Activated T-helper 2 cell treated with anti-CD3 and anti-CD28 coated beads, Interferon-gamma antibody, Interleukin-2, Interleukin-4, amounts not matched to agents 10 μg/mL and 5 μg/mL and 100 μg/mL, durations not matched to agents 14 hours and 24 hours and 36 hours (primary cell): ENCODE measurements around the gene CTBP1. TPM values are rescaled to one million over a fixed set of nuclear protein-coding genes. Genes with fewer than 3 reads are reported as not detected.
A peak's percentile ranks its signal among the peaks of the same experiment; 100 is the strongest.

Experiments used
- DNase-seq: peaks from one replicate; pipeline ENCODE4 v3.0.0; 2021; ENCODE audit warnings: low spot score
- H3K27ac Mint-ChIP-seq: one replicate; pipeline ENCODE4 v1.8.0; 2021; ENCODE audit warnings: mixed read lengths
- H3K27me3 Mint-ChIP-seq: one replicate; pipeline ENCODE4 v1.8.0; 2021; ENCODE audit warnings: low read depth, mixed read lengths
- H3K36me3 Mint-ChIP-seq: one replicate; pipeline ENCODE4 v1.8.0; 2021; ENCODE audit warnings: low read depth, mixed read lengths
- H3K4me1 Mint-ChIP-seq: one replicate; pipeline ENCODE4 v1.8.0; 2021; ENCODE audit warnings: low read depth, mixed read lengths
- H3K4me3 Mint-ChIP-seq: one replicate; pipeline ENCODE4 v1.8.0; 2021; ENCODE audit warnings: low read depth, mild to moderate bottlenecking, moderate library complexity, mixed read lengths
- H3K9me3 Mint-ChIP-seq: one replicate; pipeline ENCODE4 v1.8.0; 2021; ENCODE audit warnings: mixed read lengths
- intact Hi-C: fragments of 100-400 bp; cut with micrococcal nuclease; formaldehyde crosslinking; loops from one replicate; pipeline ENCODE4 v1.15.1; 2023
- total RNA-seq: library from RNA; stranded (reverse); gene quantifications from 2 replicates; pipeline ENCODE4 v1.2.3, GENCODE V29; 2022

Gene CTBP1
- total RNA-seq, 1 donor from 2014 or later = 194 TPM

DNA sequence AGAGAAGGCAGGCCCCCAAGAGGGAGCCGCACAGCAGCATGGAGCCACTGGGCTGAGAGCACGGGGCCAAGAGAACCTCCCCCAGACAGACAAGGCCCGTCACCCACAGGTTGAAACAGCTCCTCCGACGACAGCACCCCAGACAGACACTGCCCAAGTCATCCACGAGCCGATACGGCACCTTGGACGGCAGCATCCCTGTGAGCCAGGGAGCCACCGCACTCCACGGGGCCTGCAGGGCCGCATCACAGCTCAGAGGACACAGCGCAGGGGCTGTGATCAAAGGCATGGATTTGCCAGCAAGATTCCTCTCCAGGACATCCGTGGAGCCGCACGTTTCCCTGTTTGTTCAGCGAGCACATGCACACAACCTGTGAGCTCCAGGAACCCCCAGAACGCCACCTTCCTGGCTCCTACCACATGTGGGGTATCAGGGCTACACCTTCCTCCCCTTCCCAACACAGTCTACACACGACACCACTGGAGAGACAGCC, 3.9 kb downstream of the CTBP1 start:
- Mint-ChIP-seq H3K9me3 (no peaks in the 10 kb centered on the region), H3K4me3 (peak overlapping the region; percentile 37), H3K27ac (peak overlapping the region; percentile 28), H3K36me3 (peaks cover 29% of the 10 kb centered on the region), H3K27me3 (no peaks in the 10 kb centered on the region), H3K4me1 (peaks cover 16% of the 10 kb centered on the region)
- no peak for DNase-seq
- intact Hi-C loops = loop anchor here (5.0 kb wide), 2 partner anchors 42 to 437 kb away; partner anchors contain the start of genes FAM53A and MAEA

DNA sequence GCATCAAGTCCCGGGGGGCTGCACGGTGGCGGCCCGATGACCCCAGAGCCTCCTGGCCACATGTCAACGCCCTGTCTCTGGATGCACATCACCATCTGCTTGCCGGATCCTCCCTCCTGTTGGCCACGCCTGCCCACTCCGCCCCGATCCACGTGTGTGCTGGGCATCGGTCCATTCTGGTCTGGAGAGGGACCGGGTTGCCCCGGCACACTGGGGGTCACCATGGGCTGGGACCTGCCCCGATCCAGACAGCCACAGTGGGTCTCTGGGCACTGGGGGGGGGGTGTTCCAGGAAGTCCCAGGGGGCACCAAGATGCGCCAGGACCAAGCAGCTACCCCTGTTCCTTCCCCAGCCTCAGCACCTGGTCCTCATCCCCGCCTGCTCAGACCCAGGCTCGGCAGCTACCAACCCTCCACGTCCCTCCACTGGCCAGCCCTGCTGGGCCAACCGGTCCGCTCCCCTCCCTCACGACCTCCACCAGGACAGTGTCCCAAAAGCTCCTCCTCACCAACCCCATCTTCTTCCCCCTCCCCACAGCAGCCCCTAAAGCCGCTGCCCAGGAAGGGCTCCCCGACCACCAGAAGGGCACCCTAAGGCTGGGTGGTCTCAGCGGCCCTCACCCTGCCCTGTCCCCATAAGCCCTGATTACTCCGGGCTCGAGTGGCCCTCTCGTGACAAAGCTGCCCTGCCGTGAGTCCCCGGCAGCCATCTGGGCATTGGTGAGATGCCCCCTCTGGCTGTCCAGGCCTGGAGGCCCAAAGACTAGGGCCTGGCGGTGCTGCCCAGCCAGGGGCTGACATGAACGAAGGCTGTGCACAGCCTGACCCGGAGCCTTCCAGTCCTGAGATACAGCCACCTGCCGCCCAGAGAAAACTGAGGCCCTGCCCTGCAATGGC, 4.6 kb downstream of the CTBP1 start:
- Mint-ChIP-seq H3K9me3 (no peaks in the 10 kb centered on the region), H3K27me3 (no peaks in the 10 kb centered on the region), H3K36me3 (peaks cover 29% of the 10 kb centered on the region), H3K4me3 (no peak overlapping the region), H3K27ac (no peak overlapping the region), H3K4me1 (peaks cover 12% of the 10 kb centered on the region)
- intact Hi-C loops = no loop called here
- no peak for DNase-seq

GRCh38 chr4:1243451-1244080, 5.4 kb downstream of the CTBP1 start:
- no peak for DNase-seq
- Mint-ChIP-seq H3K27ac (no peak overlapping the region), H3K9me3 (no peaks in the 10 kb centered on the region), H3K4me1 (peaks cover 12% of the 10 kb centered on the region), H3K36me3 (peaks cover 34% of the 10 kb centered on the region), H3K27me3 (no peaks in the 10 kb centered on the region), H3K4me3 (no peak overlapping the region)
- intact Hi-C loops = no loop called here

GRCh38 chr4:1242506-1243450, 6.2 kb downstream of the CTBP1 start:
- Mint-ChIP-seq H3K27ac (no peak overlapping the region), H3K9me3 (no peaks in the 10 kb centered on the region), H3K4me3 (no peak overlapping the region), H3K4me1 (peaks cover 12% of the 10 kb centered on the region), H3K36me3 (peaks cover 41% of the 10 kb centered on the region), H3K27me3 (no peaks in the 10 kb centered on the region)
- intact Hi-C loops = no loop called here
- DNase-seq = no peak

DNA sequence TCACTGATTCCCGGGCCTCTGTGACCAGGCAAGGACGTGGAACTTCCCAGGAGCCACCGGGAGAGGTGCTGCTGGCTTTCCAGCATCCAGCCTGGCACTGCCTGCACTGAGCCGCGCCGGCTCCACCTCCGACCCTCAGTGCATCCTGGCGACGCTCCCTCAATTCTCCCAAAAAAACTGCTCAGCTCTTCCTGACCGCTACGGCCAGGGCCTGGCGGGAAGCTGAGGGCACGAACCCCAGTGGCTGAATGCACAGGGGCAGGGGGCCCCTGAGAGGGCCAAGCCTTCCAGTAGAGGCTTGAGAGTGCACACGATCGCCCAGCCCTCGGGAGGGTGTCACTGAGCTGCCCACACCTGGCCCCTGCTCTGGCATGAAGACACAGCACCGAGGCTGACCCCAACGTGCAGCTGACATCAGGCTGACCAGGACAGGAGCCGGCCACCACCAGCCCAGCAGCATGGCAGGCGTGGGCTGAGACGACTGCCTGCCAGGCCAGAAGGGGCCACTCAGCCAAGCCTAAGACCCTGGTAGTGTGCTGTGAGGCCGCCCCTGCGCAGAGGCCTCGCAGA, 6.9 kb downstream of the CTBP1 start:
- H3K4me1 Mint-ChIP-seq = peaks cover 12% of the 10 kb centered on the region
- H3K27me3 Mint-ChIP-seq = no peaks in the 10 kb centered on the region
- H3K9me3 Mint-ChIP-seq = no peaks in the 10 kb centered on the region
- H3K36me3 Mint-ChIP-seq = peaks cover 39% of the 10 kb centered on the region
- no peak overlapping the region for H3K4me3 Mint-ChIP-seq
- intact Hi-C loops = no loop called here
- DNase-seq = no peak
- H3K27ac Mint-ChIP-seq = no peak overlapping the region

- Mint-ChIP-seq H3K9me3 (no peaks in the 10 kb centered on the region), H3K36me3 (peaks cover 34% of the 10 kb centered on the region), H3K27ac (no peak overlapping the region), H3K4me1 (peaks cover 6% of the 10 kb centered on the region), H3K4me3 (no peak overlapping the region), H3K27me3 (no peaks in the 10 kb centered on the region)
- DNase-seq = no peak
- intact Hi-C loops = no loop called here
Observed at GRCh38 chr4:1241466-1241935, 7.4 kb downstream of the CTBP1 start.

- Mint-ChIP-seq H3K36me3 (peaks cover 29% of the 10 kb centered on the region), H3K4me3 (no peak overlapping the region), H3K27me3 (no peaks in the 10 kb centered on the region), H3K27ac (no peak overlapping the region), H3K4me1 (peaks cover 3% of the 10 kb centered on the region), H3K9me3 (no peaks in the 10 kb centered on the region)
- DNase-seq = no peak
- intact Hi-C loops = no loop called here
Observed at GRCh38 chr4:1240721-1241465, 8.0 kb downstream of the CTBP1 start.

GRCh38 chr4:1239950-1240307, 9.0 kb downstream of the CTBP1 start:
- Mint-ChIP-seq H3K4me1 (peaks cover 4% of the 10 kb centered on the region), H3K27me3 (no peaks in the 10 kb centered on the region), H3K36me3 (peaks cover 35% of the 10 kb centered on the region), H3K9me3 (no peaks in the 10 kb centered on the region), H3K4me3 (no peak overlapping the region), H3K27ac (no peak overlapping the region)
- DNase-seq = no peak
- intact Hi-C loops = no loop called here

DNA sequence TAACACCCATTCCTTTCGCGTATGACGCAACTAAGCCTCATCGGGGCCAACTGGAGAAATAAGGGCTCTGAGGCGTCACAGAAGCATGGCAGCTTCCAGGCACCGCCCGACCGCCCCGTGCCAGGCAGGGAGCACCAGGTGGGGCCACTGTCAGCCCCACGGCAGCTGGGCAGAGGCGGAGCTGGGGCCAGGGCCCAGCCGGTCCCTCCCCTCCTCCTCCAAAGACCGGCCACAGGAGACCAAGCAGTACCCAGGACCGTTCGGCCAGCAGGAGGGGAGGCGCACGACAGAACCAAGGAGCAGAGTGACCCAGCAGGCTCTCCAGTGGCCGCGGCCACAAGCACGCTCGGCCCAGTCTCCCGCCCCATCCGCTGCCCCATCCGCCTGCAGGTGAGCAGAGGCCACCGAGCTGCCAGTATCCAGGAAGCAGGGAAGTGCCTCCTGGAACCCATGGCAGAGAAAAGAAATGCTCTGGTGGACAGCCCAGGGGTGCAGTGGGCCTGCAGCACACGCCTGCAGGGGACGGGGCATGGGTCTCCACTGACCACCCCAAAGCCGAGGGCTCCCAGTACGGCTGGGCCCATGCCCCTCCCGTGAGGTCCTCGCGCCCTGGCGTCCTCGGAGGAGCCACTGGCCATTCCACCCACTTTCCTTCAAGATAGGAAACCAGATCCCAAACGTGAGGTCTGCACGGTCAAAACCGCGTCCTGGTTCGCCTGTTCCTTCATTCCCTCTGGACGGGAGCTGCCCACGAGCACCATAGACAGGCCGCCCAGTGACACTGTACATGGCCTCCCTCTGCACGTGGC, 9.6 kb downstream of the CTBP1 start:
- Mint-ChIP-seq H3K4me3 (no peak overlapping the region), H3K4me1 (peaks cover 4% of the 10 kb centered on the region), H3K27me3 (no peaks in the 10 kb centered on the region), H3K9me3 (no peaks in the 10 kb centered on the region), H3K36me3 (peaks cover 41% of the 10 kb centered on the region), H3K27ac (no peak overlapping the region)
- intact Hi-C loops = no loop called here
- no peak for DNase-seq

GRCh38 chr4:1238676-1239000, 10.3 kb downstream of the CTBP1 start:
- peaks cover 4% of the 10 kb centered on the region for H3K4me1 Mint-ChIP-seq
- intact Hi-C loops = no loop called here
- H3K4me3 Mint-ChIP-seq = no peak overlapping the region
- DNase-seq = no peak
- peaks cover 48% of the 10 kb centered on the region for H3K36me3 Mint-ChIP-seq
- H3K27ac Mint-ChIP-seq = no peak overlapping the region
- H3K27me3 Mint-ChIP-seq = no peaks in the 10 kb centered on the region
- H3K9me3 Mint-ChIP-seq = no peaks in the 10 kb centered on the region

DNA sequence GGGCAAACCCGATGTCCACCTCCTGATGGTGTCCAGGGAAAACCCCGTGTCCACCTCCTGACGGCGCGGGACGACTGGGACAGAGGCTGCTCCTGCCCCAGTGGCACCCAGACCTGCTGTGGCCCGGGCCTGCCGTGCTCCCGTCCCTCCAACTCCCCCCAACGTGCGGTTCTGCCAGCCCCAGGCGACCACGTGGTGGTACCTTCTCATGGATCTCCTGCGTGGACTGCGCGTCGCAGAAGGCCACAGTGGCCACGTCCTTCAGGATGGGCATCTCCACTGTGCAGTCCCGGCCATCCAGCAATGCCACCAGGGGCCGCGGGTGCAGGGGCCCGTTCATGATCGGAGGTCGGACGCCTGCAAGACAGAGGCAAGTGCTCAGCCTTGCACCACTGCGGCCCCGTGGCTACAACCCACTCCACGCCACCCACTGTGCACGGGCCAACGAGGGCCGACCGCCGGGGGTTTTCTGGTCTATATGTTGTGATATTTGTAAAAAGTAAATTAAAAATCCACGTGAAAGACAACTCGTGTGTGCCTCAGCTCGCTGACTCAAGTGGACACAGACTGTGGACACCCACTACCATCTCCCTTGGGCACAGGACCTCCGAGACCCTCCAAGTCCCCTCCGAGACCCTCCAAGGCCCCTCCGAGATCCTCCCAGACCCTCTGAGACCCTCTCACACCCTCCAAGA, 10.8 kb downstream of the CTBP1 start:
- Mint-ChIP-seq H3K36me3 (peaks cover 50% of the 10 kb centered on the region), H3K9me3 (no peaks in the 10 kb centered on the region), H3K27me3 (no peaks in the 10 kb centered on the region), H3K4me3 (no peak overlapping the region), H3K27ac (no peak overlapping the region), H3K4me1 (peaks cover 4% of the 10 kb centered on the region)
- no peak for DNase-seq
- intact Hi-C loops = no loop called here
